Activated naive CD4-positive, alpha-beta T cell treated with anti-CD3 and anti-CD28 coated beads, Interleukin-2, amount 50 U/mL, for 72 hours (primary cell): Measurements from ENCODE around the gene ASMTL. TPM values are rescaled to one million over a fixed set of nuclear protein-coding genes. Genes with fewer than 3 reads are reported as not detected.
"Not testable (repeated sequence)": the region's sequence is repeated elsewhere in the genome, so short reads cannot be mapped to it uniquely, and the experiment has no call there.

Experiments
- ATAC-seq, 2 donors: fragments of 150-1000 bp; cut with Tn5 transposase; 2 replicates each; pipeline ENCODE4 v1.10.0; 2021; ENCODE audit warnings: mild to moderate bottlenecking in 2 of 2, moderate library complexity in 2 of 2
- DNase-seq, 2 donors: peaks; one replicate each; pipeline ENCODE4 v3.0.0; 2021 to 2022; ENCODE audit warnings: low spot score in 2 of 2
- H3K27ac Mint-ChIP-seq, 2 donors: one replicate each; pipeline ENCODE4 v1.8.0; 2022; ENCODE audit warnings: mild to moderate bottlenecking in 2 of 2, mixed read lengths in 2 of 2
- H3K36me3 Mint-ChIP-seq, 2 donors: one replicate each; pipeline ENCODE4 v1.8.0; 2022; ENCODE audit warnings: mixed read lengths in 2 of 2
- H3K9me3 Mint-ChIP-seq, 2 donors: one replicate each; pipeline ENCODE4 v1.8.0; 2022; ENCODE audit warnings: mixed read lengths in 2 of 2
- total RNA-seq, 2 donors: library from RNA; stranded (reverse); gene quantifications; one replicate each; pipeline ENCODE4 v1.2.3, GENCODE V29; 2022

ASMTL gene, protein sequence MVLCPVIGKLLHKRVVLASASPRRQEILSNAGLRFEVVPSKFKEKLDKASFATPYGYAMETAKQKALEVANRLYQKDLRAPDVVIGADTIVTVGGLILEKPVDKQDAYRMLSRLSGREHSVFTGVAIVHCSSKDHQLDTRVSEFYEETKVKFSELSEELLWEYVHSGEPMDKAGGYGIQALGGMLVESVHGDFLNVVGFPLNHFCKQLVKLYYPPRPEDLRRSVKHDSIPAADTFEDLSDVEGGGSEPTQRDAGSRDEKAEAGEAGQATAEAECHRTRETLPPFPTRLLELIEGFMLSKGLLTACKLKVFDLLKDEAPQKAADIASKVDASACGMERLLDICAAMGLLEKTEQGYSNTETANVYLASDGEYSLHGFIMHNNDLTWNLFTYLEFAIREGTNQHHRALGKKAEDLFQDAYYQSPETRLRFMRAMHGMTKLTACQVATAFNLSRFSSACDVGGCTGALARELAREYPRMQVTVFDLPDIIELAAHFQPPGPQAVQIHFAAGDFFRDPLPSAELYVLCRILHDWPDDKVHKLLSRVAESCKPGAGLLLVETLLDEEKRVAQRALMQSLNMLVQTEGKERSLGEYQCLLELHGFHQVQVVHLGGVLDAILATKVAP
- total RNA-seq = 10 to 100 TPM; 54.9 to 58.0 TPM

DNA sequence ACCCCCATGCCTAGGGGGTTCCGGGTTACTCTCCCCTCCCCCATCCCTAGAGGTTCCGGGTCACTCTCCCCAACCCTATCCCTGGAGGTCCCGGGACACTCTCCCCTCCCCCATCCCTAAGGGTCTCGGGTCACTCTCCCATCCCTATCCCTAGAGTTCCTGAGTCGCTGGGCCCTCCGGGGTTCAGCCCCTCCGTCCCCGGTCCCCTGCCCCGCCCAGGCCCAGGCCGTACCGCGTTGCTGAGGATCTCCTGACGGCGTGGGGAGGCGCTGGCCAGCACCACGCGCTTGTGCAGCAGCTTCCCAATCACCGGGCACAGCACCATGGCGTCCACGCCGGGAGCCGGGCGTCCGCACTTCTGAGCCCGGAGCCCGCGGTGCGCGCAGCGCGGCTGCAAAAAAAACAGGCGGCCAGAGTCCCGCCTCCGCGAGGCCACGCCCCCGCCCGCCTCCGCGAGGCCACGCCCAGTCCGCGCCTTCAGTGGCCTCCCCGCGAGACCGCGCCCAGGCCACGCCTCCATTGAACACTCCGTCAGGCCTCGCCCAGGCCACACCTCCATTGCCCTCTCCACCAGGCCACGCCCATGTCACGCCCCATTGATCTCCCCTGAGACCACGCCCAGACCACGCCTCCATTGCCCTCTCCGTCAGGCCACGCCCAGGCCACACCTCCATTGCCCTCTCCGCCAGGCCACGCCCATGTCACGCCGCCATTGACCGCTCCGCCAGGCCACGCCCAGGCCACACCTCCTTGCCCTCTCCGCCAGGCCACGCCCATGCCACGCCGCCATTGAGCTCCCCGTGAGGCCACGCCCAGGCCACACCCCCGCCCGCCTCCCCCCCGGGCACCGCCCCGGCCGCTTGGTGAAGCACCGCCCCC lies at the start of gene ASMTL:
Gene ASMTL (minus strand): TSS at position 394 of the 879 bp plus-strand sequence. CDS start 69 bp downstream, at position 325.
- H3K36me3 Mint-ChIP-seq = peaks cover 23 to 24% of the 10 kb centered on the region in 2 donors
- DNase-seq = peak; percentile 100
- peak within 1 kb of the TSS; percentile 89 to 90 for H3K27ac Mint-ChIP-seq
- peak; percentile 80 to 86 for ATAC-seq
- H3K9me3 Mint-ChIP-seq = peaks cover 23 to 24% of the 10 kb centered on the region in 2 donors

- Mint-ChIP-seq H3K36me3 (no peaks in the 10 kb centered on the region), H3K27ac (peak overlapping the region; percentile 68 to 91), H3K9me3 (no peaks in the 10 kb centered on the region)
- no peak for ATAC-seq
- no peak for DNase-seq
Observed at GRCh38 chrX:1502241-1502640, 49.5 kb upstream of the ASMTL start.

DNA sequence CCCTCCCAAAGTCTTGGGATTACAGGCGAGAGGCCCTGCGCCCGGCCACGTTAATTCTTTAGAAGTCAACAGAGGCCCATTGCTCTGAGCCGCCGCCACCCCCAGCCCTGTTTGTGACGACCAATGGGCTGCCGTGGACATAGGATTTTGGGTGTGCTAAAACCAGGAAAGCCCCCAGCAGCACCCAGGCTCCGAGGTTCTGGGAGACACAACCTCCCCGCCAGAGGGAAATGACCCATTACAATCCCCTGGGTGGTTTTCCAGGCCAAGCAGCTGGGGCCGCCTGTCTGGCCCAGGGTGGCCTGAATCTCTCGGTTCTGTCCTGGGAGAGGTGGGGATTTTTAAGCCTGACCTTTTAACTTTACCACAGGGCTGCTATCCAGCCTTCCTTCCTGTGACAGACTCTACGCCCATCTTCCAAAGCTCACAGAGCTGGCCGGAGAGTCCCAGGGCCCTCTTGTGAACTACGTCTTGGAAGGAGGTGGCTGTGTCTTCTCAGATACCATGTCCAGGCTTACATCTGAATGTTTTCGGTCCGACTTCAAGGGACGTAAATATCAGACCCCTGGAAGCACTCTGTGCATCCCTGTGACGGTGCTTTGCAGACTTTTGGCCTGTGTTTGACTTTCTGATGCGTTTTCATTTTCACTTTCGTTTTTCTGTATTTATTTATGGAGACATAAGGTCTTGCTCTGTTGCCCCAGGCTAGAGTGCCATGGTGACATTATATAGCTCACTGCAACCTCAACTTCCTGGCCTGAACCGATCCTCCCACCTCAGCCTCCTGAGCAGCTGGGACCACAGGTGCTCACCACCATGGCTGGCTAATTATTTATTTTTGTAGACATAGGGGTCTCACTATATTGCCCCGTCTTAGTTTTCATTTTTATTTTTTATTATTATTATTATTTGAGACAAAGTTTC lies 48.3 kb upstream of the ASMTL start:
- peak overlapping the region in 1 of 2 donors; percentile 91 for H3K27ac Mint-ChIP-seq
- peak; percentile 46 to 66 for ATAC-seq
- H3K9me3 Mint-ChIP-seq = no peaks in the 10 kb centered on the region
- H3K36me3 Mint-ChIP-seq = no peaks in the 10 kb centered on the region
- DNase-seq = peak in 1 of 2 donors; percentile 56

DNA sequence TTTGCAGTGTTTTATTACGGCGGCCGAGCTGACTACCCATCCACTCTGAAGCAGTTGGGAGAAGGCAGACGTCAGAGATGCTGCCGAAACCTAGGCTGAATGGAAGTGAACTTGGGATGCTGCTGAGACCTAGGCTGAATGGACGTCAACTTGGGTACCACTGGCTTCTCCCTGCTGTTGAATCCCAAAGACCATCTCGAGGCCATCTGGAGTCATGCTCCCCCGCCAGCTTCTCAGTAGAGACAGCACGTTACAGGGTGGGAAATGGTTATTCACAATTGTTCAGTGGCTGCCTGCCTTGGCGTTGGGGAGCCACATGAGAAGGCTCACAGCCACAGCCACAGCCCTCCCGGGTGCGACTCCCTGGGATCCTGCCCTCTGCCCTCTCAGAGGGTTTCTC lies 43.4 kb upstream of the ASMTL start:
- no peak for DNase-seq
- Mint-ChIP-seq H3K27ac (peak overlapping the region; percentile 33 to 73), H3K36me3 (peaks cover 12% of the 10 kb centered on the region in 2 donors), H3K9me3 (peaks cover 6 to 7% of the 10 kb centered on the region in 2 donors)
- no peak for ATAC-seq

GRCh38 chrX:1493877-1494510 lies 41.3 kb upstream of the ASMTL start:
- Mint-ChIP-seq H3K9me3 (peaks cover 6 to 7% of the 10 kb centered on the region in 2 donors), H3K27ac (peak overlapping the region in 1 of 2 donors; percentile 63), H3K36me3 (peaks cover 13 to 18% of the 10 kb centered on the region in 2 donors)
- ATAC-seq = peak in 1 of 2 donors; percentile 52
- no peak for DNase-seq

GRCh38 chrX:1493412-1493811 lies 40.7 kb upstream of the ASMTL start:
- DNase-seq (no peak), ATAC-seq (no peak)
- peaks cover 6 to 7% of the 10 kb centered on the region in 2 donors for H3K9me3 Mint-ChIP-seq
- peak overlapping the region in 1 of 2 donors; percentile 63 for H3K27ac Mint-ChIP-seq
- H3K36me3 Mint-ChIP-seq = peaks cover 13 to 24% of the 10 kb centered on the region in 2 donors

DNA sequence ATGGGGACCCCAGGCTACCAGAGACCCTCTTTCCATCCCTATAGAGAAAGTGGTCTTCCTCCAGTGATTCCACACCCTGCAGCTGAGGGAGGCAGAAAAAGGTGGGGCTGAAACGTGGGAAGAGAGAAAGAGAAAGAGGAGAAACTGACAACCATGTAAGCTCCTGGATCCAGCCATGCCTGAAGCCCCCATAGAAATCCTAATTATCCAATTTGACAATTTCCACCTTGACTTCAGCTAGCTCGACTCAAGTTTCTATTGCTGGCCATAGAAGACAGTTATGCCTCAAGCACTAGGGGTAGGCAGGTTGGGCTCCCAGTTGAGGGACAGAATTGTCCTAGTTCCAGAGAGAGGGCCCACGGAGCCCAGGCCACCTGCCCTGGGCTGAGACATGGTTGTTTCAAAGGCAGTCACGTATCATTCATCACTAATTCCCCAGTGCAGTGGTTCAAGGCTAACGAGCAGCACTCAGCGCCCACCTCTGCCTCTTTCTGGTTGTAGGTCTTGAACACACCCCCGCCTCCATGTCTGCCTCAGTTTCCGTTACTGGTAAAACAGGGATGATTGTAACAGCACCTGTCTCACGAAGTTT lies 39.8 kb upstream of the ASMTL start:
- Mint-ChIP-seq H3K27ac (no peak overlapping the region), H3K36me3 (peaks cover 13 to 26% of the 10 kb centered on the region in 2 donors), H3K9me3 (peaks cover 6 to 7% of the 10 kb centered on the region in 2 donors)
- ATAC-seq (peak in 1 of 2 donors; percentile 36), DNase-seq (no peak)

- Mint-ChIP-seq H3K9me3 (peaks cover 6 to 7% of the 10 kb centered on the region in 2 donors), H3K27ac (no peak overlapping the region), H3K36me3 (peaks cover 13 to 32% of the 10 kb centered on the region in 2 donors)
- peak; percentile 67 to 69 for ATAC-seq
- DNase-seq = peak in 1 of 2 donors; percentile 57
Observed at GRCh38 chrX:1491851-1492349, 39.2 kb upstream of the ASMTL start.

DNA sequence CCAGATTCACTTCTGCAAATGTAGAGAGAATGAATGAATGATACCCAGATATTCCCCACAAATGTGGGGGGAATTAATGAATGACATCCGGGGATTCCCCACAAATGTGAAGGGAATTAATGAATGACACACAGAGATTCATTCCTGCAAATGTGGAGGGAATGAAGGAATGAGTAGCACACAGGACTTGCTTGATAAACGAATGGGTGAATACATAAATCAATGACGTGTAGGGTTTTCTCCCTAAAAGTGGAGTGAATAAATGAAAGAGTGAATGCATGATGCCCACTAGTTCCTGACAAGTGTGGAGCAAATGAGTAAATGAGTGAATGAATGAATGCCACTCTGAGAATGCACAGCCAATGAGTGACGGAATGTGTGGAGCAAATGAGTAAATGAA lies 38.5 kb upstream of the ASMTL start:
- not testable (repeated sequence) for DNase-seq, H3K9me3 Mint-ChIP-seq, H3K27ac Mint-ChIP-seq
- ATAC-seq = peak in 1 of 2 donors; percentile 25
- H3K36me3 Mint-ChIP-seq = peaks cover 13 to 39% of the 10 kb centered on the region in 2 donors

GRCh38 chrX:1490723-1491122 lies 38.0 kb upstream of the ASMTL start:
- H3K27ac Mint-ChIP-seq, H3K9me3 Mint-ChIP-seq, ATAC-seq, DNase-seq: not testable (repeated sequence)
- peaks cover 13 to 43% of the 10 kb centered on the region in 2 donors for H3K36me3 Mint-ChIP-seq

- peak overlapping the region in 1 of 2 donors; percentile 55 for H3K27ac Mint-ChIP-seq
- H3K36me3 Mint-ChIP-seq = peaks cover 13 to 43% of the 10 kb centered on the region in 2 donors
- DNase-seq, H3K9me3 Mint-ChIP-seq, ATAC-seq: not testable (repeated sequence)
Observed at GRCh38 chrX:1489354-1489753, 36.6 kb upstream of the ASMTL start.

- ATAC-seq (no peak), DNase-seq (no peak)
- peaks cover 13 to 43% of the 10 kb centered on the region in 2 donors for H3K36me3 Mint-ChIP-seq
- H3K27ac Mint-ChIP-seq = peak overlapping the region in 1 of 2 donors; percentile 55
- peaks cover 6 to 7% of the 10 kb centered on the region in 2 donors for H3K9me3 Mint-ChIP-seq
Observed at GRCh38 chrX:1488745-1489144, 36.0 kb upstream of the ASMTL start.

GRCh38 chrX:1488141-1488540 lies 35.4 kb upstream of the ASMTL start:
- Mint-ChIP-seq H3K27ac (peak overlapping the region in 1 of 2 donors; percentile 41), H3K9me3 (peaks cover 6 to 7% of the 10 kb centered on the region in 2 donors), H3K36me3 (peaks cover 13 to 43% of the 10 kb centered on the region in 2 donors)
- peak in 1 of 2 donors; percentile 47 for DNase-seq
- no peak for ATAC-seq

DNA sequence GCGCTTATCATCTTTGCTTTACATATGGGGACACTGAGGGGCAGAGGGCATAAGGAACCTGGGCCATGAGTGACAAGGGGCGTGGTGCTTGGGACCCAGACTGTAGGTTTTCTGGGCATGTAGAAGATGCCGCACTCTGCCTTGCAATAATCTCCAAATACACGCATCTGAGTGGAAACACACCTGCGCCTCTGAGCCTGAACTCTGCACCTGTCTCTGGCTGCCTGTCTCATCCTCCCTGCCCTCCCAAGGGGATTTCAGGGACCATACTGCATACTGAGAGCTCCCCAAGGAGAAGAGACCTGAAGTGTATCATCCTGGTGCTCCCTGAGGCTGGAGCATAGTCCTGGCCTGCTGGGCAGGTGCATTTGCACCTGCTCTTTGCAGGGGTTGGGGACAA lies 34.7 kb upstream of the ASMTL start:
- peak overlapping the region in 1 of 2 donors; percentile 1 for H3K27ac Mint-ChIP-seq
- peak in 1 of 2 donors; percentile 40 for DNase-seq
- peaks cover 6 to 7% of the 10 kb centered on the region in 2 donors for H3K9me3 Mint-ChIP-seq
- no peak for ATAC-seq
- peaks cover 13 to 43% of the 10 kb centered on the region in 2 donors for H3K36me3 Mint-ChIP-seq
